ENCODE results near the gene TREX2. TPM values are rescaled to one million over a fixed set of nuclear protein-coding genes. Genes with fewer than 3 reads are reported as not detected.

Gene TREX2
- total and polyA plus RNA-seq, 2 experiments from 2014 or later, result 0.81 to 1.7 TPM

DNA sequence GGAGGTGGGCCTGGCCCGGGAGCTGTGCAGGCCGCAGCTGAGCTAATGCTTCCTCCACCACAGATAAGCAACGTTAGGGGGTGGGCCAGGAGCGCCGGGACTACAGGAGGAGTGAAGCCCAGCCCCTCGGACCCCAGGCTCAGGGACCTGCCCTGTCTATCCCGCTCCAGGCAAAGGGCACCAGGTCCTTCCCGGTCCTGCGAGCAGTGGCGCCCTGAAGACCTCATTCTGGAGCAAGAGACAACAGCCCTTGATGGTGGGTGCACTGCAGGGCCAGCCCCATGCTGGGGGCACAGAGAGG, 730 bp upstream of the TREX2 start:
- H3K4me1 Mint-ChIP-seq, result no peaks in the 10 kb centered on the region
- Histone ChIP-seq H4K20me1 (replicated peaks; ENCODE audit: insufficient read depth) (no peaks in the 10 kb centered on the region), H3K79me2 (replicated peaks; ENCODE audit: insufficient read depth) (no peaks in the 10 kb centered on the region), H3K4me3 (no peak overlapping the region), H3K9me2 (ENCODE audit: insufficient read depth) (no peaks in the 10 kb centered on the region), H3F3A (replicated peaks; ENCODE audit: low read depth) (no peaks in the 10 kb centered on the region), H3K27me3 (ENCODE audit: insufficient read depth) (no peaks in the 10 kb centered on the region), H2AFZ (no peak overlapping the region), H3K4me2 (no peak overlapping the region), H3K27ac (ENCODE audit: low read depth) (no peak overlapping the region), H3K36me3 (ENCODE audit: insufficient read depth) (no peaks in the 10 kb centered on the region), H3K4me1 (ENCODE audit: insufficient read depth) (no peaks in the 10 kb centered on the region)
- ATAC-seq (no peak), DNase-seq (ENCODE audit: low spot score) (no peak)
- no peak for TF ChIP-seq EZH2phosphoT487 (IDR thresholded peaks at IDR 0.05; ENCODE audit: unreplicated experiment)
- no peak for TF ChIP-seq EZH2 (IDR thresholded peaks at IDR 0.05; ENCODE audit: low read depth, unreplicated experiment)
- TF ChIP-seq JUNB (IDR thresholded peaks at IDR 0.05; ENCODE audit: unreplicated experiment), result no peak
- no peaks in the 10 kb centered on the region for H3K36me3 Mint-ChIP-seq (ENCODE audit: low read depth)
- no peaks in the 10 kb centered on the region for H3K9me3 Mint-ChIP-seq
- no peak overlapping the region for H3K4me3 Mint-ChIP-seq
- H3K27me3 Mint-ChIP-seq (ENCODE audit: insufficient read depth, low read depth, poor library complexity), result peaks cover 5% of the 10 kb centered on the region
- H3K27ac Mint-ChIP-seq, result no peak overlapping the region

DNA sequence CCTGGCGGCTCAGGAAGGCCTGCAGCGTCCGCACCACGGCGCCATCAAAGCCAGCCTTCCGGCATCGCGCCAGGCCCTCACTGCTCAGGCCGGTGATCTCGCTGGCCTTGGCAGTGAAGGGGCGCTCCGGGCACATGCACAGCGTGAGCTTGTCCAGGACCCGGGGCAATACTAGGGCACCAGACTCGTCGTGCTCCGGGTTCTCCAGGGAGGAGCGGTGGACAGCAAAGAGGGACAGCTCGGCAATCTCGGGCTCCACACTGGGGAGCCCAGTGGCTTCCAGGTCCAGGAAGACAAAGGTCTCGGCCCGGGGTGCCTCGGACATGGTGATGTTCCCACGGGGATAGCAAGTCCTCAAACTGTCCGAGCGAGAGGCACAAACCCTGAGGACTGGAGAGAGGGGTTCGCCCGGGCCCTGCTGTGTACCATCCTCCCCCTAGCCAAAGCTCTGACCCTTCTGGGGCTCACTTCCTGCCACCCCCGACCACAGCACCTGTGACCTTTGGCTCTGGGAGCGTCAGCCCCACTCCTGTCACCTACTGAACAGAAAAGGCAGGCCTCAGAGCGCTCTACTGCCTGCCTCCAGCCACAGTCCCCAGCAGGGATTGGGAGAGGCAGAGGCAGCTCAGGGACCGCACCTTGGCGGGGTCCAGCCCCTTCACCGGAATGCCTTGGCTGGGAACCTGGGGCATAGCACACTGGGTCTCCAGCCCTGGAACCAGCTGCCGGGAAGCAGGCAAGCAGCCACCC, 575 bp downstream of the TREX2 start:
- DNase-seq (ENCODE audit: low spot score) (no peak), ATAC-seq (no peak; the same call in 2 of the 3 replicates)
- H3K4me1 Mint-ChIP-seq, result no peaks in the 10 kb centered on the region
- no peaks in the 10 kb centered on the region for H3K9me3 Mint-ChIP-seq
- Histone ChIP-seq H3K4me3 (no peak overlapping the region), H3K4me1 (ENCODE audit: insufficient read depth) (no peaks in the 10 kb centered on the region), H3K9me2 (ENCODE audit: insufficient read depth) (no peaks in the 10 kb centered on the region), H3K36me3 (ENCODE audit: insufficient read depth) (no peaks in the 10 kb centered on the region), H4K20me1 (replicated peaks; ENCODE audit: insufficient read depth) (no peaks in the 10 kb centered on the region), H3K27me3 (ENCODE audit: insufficient read depth) (no peaks in the 10 kb centered on the region), H2AFZ (no peak overlapping the region), H3K79me2 (replicated peaks; ENCODE audit: insufficient read depth) (no peaks in the 10 kb centered on the region), H3K4me2 (no peak overlapping the region), H3K27ac (ENCODE audit: low read depth) (no peak overlapping the region), H3F3A (replicated peaks; ENCODE audit: low read depth) (no peaks in the 10 kb centered on the region)
- no peaks in the 10 kb centered on the region for H3K36me3 Mint-ChIP-seq (ENCODE audit: low read depth)
- TF ChIP-seq ZNF331 (CRISPR knock-in tag; IDR thresholded peaks at IDR 0.05; ENCODE audit: low read depth) (no peak), EZH2phosphoT487 (IDR thresholded peaks at IDR 0.05; ENCODE audit: unreplicated experiment) (no peak), NANOG (IDR thresholded peaks at IDR 0.05; ENCODE audit: borderline replicate concordance) (no peak), CREB1 (CRISPR knock-in tag; IDR thresholded peaks at IDR 0.05; ENCODE audit: low read depth) (no peak)
- H3K27me3 Mint-ChIP-seq (ENCODE audit: insufficient read depth, low read depth, poor library complexity), result peaks cover 5% of the 10 kb centered on the region
- H3K4me3 Mint-ChIP-seq, result no peak overlapping the region
- no peak overlapping the region for H3K27ac Mint-ChIP-seq

DNA sequence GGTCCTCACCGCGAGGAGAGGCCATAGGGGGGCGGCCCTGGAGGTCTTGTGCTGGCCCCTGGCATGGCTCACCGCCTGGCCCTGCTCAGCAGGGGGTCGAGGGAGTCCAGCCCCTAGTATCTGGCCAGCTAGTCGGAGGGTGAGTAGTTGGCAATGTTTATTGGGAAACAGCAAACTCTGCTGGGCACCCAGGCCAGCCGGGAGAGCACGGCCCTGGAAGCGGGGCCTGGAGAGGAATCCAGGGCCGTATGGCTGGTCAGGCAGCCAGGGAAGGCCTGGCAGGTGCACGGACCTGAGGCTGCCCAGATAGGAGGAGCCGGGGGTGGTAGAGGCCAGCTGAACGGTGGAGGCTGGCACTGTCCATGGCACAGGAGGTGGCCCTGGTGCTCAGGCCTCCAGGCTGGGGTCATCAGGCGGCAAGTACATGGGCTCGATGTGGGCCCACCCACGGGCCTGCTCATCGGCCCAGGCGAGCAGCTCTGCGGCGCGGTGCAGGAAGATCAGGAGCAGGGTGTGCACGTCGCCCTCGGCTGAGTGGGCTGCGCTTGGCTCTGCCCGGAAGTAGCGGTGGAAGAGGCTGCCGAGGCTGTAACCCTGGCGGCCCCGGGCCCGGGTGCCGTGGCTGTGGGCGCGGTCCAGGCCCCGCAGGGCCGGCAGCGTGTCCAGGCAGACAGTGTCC, 1.4 kb downstream of the TREX2 start:
- H3K79me2 ChIP-seq (replicated peaks; ENCODE audit: insufficient read depth), result no peaks in the 10 kb centered on the region
- no peaks in the 10 kb centered on the region for H3F3A ChIP-seq (replicated peaks; ENCODE audit: low read depth)
- H3K4me3 Mint-ChIP-seq, result no peak overlapping the region
- H3K27ac ChIP-seq (ENCODE audit: low read depth), result no peak overlapping the region
- H3K4me1 Mint-ChIP-seq, result no peaks in the 10 kb centered on the region
- DNase-seq (ENCODE audit: low spot score) (no peak), ATAC-seq (no peak)
- no peak overlapping the region for H2AFZ ChIP-seq
- H3K27ac Mint-ChIP-seq, result no peak overlapping the region
- H3K9me2 ChIP-seq (ENCODE audit: insufficient read depth), result no peaks in the 10 kb centered on the region
- H3K4me3 ChIP-seq, result no peak overlapping the region
- H3K36me3 Mint-ChIP-seq (ENCODE audit: low read depth), result no peaks in the 10 kb centered on the region
- H3K27me3 ChIP-seq (ENCODE audit: insufficient read depth), result no peaks in the 10 kb centered on the region
- no peaks in the 10 kb centered on the region for H4K20me1 ChIP-seq (replicated peaks; ENCODE audit: insufficient read depth)
- no peaks in the 10 kb centered on the region for H3K36me3 ChIP-seq (ENCODE audit: insufficient read depth)
- no peaks in the 10 kb centered on the region for H3K9me3 Mint-ChIP-seq
- no peak overlapping the region for H3K4me2 ChIP-seq
- H3K4me1 ChIP-seq (ENCODE audit: insufficient read depth), result no peaks in the 10 kb centered on the region
- peaks cover 5% of the 10 kb centered on the region for H3K27me3 Mint-ChIP-seq (ENCODE audit: insufficient read depth, low read depth, poor library complexity)
- TF ChIP-seq NANOG (IDR thresholded peaks at IDR 0.05; ENCODE audit: borderline replicate concordance) (no peak), CREB1 (CRISPR knock-in tag; IDR thresholded peaks at IDR 0.05; ENCODE audit: low read depth) (no peak), POLR2AphosphoS5 (IDR thresholded peaks at IDR 0.05; ENCODE audit: low read depth) (no peak), ZNF331 (CRISPR knock-in tag; IDR thresholded peaks at IDR 0.05; ENCODE audit: low read depth) (no peak), EZH2 (IDR thresholded peaks at IDR 0.05; ENCODE audit: low read depth, unreplicated experiment) (no peak), EZH2phosphoT487 (IDR thresholded peaks at IDR 0.05; ENCODE audit: unreplicated experiment) (no peak), ZNF114 (CRISPR knock-in tag; IDR thresholded peaks at IDR 0.05) (no peak)
- TF ChIP-seq, protein P1, sequence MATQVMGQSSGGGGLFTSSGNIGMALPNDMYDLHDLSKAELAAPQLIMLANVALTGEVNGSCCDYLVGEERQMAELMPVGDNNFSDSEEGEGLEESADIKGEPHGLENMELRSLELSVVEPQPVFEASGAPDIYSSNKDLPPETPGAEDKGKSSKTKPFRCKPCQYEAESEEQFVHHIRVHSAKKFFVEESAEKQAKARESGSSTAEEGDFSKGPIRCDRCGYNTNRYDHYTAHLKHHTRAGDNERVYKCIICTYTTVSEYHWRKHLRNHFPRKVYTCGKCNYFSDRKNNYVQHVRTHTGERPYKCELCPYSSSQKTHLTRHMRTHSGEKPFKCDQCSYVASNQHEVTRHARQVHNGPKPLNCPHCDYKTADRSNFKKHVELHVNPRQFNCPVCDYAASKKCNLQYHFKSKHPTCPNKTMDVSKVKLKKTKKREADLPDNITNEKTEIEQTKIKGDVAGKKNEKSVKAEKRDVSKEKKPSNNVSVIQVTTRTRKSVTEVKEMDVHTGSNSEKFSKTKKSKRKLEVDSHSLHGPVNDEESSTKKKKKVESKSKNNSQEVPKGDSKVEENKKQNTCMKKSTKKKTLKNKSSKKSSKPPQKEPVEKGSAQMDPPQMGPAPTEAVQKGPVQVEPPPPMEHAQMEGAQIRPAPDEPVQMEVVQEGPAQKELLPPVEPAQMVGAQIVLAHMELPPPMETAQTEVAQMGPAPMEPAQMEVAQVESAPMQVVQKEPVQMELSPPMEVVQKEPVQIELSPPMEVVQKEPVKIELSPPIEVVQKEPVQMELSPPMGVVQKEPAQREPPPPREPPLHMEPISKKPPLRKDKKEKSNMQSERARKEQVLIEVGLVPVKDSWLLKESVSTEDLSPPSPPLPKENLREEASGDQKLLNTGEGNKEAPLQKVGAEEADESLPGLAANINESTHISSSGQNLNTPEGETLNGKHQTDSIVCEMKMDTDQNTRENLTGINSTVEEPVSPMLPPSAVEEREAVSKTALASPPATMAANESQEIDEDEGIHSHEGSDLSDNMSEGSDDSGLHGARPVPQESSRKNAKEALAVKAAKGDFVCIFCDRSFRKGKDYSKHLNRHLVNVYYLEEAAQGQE (IDR thresholded peaks at IDR 0.05; ENCODE audit: unreplicated experiment), result no peak
- TF ChIP-seq, protein P2, sequence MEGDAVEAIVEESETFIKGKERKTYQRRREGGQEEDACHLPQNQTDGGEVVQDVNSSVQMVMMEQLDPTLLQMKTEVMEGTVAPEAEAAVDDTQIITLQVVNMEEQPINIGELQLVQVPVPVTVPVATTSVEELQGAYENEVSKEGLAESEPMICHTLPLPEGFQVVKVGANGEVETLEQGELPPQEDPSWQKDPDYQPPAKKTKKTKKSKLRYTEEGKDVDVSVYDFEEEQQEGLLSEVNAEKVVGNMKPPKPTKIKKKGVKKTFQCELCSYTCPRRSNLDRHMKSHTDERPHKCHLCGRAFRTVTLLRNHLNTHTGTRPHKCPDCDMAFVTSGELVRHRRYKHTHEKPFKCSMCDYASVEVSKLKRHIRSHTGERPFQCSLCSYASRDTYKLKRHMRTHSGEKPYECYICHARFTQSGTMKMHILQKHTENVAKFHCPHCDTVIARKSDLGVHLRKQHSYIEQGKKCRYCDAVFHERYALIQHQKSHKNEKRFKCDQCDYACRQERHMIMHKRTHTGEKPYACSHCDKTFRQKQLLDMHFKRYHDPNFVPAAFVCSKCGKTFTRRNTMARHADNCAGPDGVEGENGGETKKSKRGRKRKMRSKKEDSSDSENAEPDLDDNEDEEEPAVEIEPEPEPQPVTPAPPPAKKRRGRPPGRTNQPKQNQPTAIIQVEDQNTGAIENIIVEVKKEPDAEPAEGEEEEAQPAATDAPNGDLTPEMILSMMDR (conservative IDR thresholded peaks at IDR 0.05; ENCODE audit: low read depth in 2 of 2), result no peak
- TF ChIP-seq, protein P3, sequence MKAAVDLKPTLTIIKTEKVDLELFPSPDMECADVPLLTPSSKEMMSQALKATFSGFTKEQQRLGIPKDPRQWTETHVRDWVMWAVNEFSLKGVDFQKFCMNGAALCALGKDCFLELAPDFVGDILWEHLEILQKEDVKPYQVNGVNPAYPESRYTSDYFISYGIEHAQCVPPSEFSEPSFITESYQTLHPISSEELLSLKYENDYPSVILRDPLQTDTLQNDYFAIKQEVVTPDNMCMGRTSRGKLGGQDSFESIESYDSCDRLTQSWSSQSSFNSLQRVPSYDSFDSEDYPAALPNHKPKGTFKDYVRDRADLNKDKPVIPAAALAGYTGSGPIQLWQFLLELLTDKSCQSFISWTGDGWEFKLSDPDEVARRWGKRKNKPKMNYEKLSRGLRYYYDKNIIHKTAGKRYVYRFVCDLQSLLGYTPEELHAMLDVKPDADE (IDR thresholded peaks at IDR 0.05), result no peak

Data from GM23338 (cell line).